ENCODE results near the gene IGF1R.
"Not testable (repeated sequence)": the region's sequence is repeated elsewhere in the genome, so short reads cannot be mapped to it uniquely, and the experiment has no call there.

The IGF1R gene

GRCh38 chr15:99004998-99005974, 356.9 kb downstream of the IGF1R start:
- DNase-seq (ENCODE audit: insufficient read length, low spot score); FAIRE-seq: not testable (repeated sequence)

- no peak for FAIRE-seq
Observed at GRCh38 chr15:99006146-99006545, 357.8 kb downstream of the IGF1R start.

GRCh38 chr15:99006904-99007495, 358.7 kb downstream of the IGF1R start:
- FAIRE-seq (no peak), DNase-seq (ENCODE audit: insufficient read length, low spot score) (no peak)

More at GRCh38 chr15:99006146-99006545, 357.8 kb downstream of the IGF1R start:
- DNase-seq (ENCODE audit: insufficient read length, low spot score), result no peak

GRCh38 chr15:99009741-99010330, 361.5 kb downstream of the IGF1R start:
- FAIRE-seq (no peak), DNase-seq (ENCODE audit: insufficient read length, low spot score) (no peak)

DNA sequence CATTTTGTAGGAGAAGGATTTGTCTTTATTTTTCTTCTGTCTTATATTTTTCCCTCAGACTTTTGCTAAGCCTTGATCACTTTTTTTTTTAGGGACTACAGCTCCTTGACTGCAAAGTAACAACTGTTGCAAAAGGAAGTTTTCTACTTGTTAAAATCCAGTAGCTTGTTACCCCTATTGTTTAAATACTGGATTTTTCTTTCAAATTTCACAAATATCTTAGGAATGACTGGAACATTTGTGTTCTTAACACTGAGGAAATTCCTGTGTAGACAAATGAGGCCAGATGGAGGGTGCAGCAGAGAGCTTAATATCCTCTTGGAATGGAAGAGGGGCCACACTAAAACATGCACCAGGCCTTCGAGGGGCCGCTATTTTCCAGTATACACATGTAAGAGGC, 362.4 kb downstream of the IGF1R start:
- FAIRE-seq (no peak), DNase-seq (ENCODE audit: insufficient read length, low spot score) (no peak)
